ENCODE data around the gene GALNS.
A peak's percentile ranks its signal among the peaks of the same experiment; 100 is the strongest.

Gene GALNS, protein sequence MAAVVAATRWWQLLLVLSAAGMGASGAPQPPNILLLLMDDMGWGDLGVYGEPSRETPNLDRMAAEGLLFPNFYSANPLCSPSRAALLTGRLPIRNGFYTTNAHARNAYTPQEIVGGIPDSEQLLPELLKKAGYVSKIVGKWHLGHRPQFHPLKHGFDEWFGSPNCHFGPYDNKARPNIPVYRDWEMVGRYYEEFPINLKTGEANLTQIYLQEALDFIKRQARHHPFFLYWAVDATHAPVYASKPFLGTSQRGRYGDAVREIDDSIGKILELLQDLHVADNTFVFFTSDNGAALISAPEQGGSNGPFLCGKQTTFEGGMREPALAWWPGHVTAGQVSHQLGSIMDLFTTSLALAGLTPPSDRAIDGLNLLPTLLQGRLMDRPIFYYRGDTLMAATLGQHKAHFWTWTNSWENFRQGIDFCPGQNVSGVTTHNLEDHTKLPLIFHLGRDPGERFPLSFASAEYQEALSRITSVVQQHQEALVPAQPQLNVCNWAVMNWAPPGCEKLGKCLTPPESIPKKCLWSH

DNA sequence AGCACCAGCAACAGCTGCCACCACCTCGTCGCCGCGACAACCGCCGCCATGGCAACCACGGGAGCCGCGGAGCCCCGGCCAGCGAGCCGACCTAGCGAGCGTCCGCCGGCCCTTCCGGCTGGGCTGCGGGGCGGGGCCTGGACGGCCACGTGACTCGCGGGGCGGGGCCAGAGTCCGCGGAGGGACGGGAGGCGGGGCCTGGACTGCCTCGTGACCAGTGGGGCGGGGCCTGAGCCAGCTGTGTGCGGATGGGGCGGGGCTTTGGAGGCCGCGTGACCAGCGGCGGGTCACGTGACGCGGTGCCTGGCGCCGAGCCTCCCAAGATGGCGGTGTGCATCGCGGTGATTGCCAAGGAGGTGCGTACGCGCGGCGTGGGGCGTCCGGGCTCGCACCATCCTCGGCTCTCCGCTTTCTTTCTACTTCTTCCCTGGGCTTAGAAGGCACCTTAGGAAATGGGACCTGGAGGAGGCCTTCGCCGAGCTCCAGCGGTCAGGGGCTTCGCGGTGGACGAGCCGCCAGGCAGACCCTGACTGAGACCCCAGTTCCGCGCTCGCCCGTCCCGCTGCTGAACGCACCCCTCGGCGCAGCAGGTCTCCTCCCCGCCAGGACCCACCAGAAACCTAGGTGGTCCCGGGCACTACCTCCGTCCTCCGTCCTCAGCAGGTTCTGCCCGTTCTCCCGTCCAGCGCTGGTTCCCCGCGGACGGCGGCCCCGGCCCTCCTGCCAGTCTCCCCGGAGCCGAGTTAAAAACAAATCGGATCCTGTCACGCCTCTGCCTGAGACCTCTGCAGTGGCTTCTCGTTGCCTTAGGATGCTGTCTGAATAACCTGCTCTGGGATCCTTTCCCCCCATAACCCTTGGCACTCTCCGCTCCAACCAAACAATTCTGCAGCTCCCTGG, at the start of gene GALNS, which contains the start of gene TRAPPC2L:
TSS of gene GALNS (minus strand) at position 120 of the 900 bp plus-strand sequence. CDS start at position 50, 70 bp downstream.
TSS of gene TRAPPC2L (plus strand) at position 300 of the 900 bp plus-strand sequence. CDS start at position 324, 24 bp downstream.
- peak; percentile 68 for DNase-seq (ENCODE audit: low read depth, low spot score)
- Histone ChIP-seq H3K27me3 (ENCODE audit: control insufficient read depth, insufficient read depth, low read length) (no peaks in the 10 kb centered on the region), H3K4me3 (ENCODE audit: low read length) (peak within 1 kb of the TSS; percentile 96), H3K4me1 (ENCODE audit: control insufficient read depth, insufficient read depth, low read length) (peaks cover 4% of the 10 kb centered on the region), H3K36me3 (ENCODE audit: control insufficient read depth, insufficient read depth, low read length) (peaks cover 17% of the 10 kb centered on the region), H3K9me3 (ENCODE audit: control insufficient read depth, insufficient read depth, low read length) (no peaks in the 10 kb centered on the region), H3K27ac (ENCODE audit: low read length) (no peak within 1 kb of the TSS)
- no CpG with 5 or more reads among the region's 87 CpGs for WGBS (ENCODE audit: insufficient coverage, insufficient read length)

DNA sequence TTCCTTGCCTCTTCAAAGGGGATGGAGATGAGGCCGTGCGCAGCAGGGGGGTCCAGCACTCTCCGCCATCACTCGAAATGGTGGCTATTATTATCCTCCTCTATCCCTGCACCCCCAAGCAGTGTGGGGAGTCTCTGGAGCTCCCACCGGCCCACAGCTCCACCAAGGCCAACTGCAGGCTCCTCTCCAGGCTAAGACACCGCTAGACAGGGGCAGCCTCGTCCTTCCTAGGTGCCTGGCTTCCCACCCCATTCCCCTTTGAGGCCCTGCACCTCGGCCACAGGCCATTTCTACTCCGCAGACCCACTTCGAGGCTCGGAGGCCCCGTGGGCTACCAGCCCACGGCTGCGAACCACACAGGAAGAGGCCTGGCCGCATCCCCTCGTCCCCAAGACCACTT, 49.3 kb upstream of the GALNS start:
- peaks cover 7% of the 10 kb centered on the region for H3K4me1 ChIP-seq (ENCODE audit: control insufficient read depth, insufficient read depth, low read length)
- no peak overlapping the region for H3K27ac ChIP-seq (ENCODE audit: low read length)
- no CpG with 5 or more reads among the region's 16 CpGs for WGBS (ENCODE audit: insufficient coverage, insufficient read length)
- DNase-seq (ENCODE audit: low read depth, low spot score) = no peak
- H3K9me3 ChIP-seq (ENCODE audit: control insufficient read depth, insufficient read depth, low read length) = no peaks in the 10 kb centered on the region
- no peaks in the 10 kb centered on the region for H3K27me3 ChIP-seq (ENCODE audit: control insufficient read depth, insufficient read depth, low read length)
- no peak overlapping the region for H3K4me3 ChIP-seq (ENCODE audit: low read length)
- no peaks in the 10 kb centered on the region for H3K36me3 ChIP-seq (ENCODE audit: control insufficient read depth, insufficient read depth, low read length)

DNA sequence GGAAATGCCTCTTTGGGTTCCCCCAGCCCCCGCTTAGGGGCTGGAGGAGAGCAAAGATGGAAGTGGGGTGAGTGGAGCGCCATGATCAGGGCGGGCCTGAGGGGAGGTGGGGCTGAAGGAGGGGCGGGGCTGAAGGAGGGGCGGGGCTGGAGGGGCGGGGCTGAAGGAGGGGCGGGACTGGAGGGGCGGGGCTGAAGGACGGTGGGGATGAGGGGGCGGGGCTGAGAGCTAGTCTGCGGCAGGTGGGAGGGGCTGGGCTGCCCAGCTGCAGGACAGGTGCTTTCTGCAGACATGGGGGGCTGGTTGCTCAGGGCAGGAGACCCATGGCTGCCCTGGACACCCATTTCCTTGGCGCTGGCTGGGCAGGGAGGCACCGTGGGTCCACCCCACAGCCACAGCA, 48.8 kb upstream of the GALNS start:
- Histone ChIP-seq H3K4me1 (ENCODE audit: control insufficient read depth, insufficient read depth, low read length) (peaks cover 7% of the 10 kb centered on the region), H3K27ac (ENCODE audit: low read length) (no peak overlapping the region), H3K9me3 (ENCODE audit: control insufficient read depth, insufficient read depth, low read length) (no peaks in the 10 kb centered on the region), H3K4me3 (ENCODE audit: low read length) (no peak overlapping the region), H3K36me3 (ENCODE audit: control insufficient read depth, insufficient read depth, low read length) (no peaks in the 10 kb centered on the region), H3K27me3 (ENCODE audit: control insufficient read depth, insufficient read depth, low read length) (no peaks in the 10 kb centered on the region)
- DNase-seq (ENCODE audit: low read depth, low spot score) = no peak
- no CpG with 5 or more reads among the region's 13 CpGs for WGBS (ENCODE audit: insufficient coverage, insufficient read length)

DNA sequence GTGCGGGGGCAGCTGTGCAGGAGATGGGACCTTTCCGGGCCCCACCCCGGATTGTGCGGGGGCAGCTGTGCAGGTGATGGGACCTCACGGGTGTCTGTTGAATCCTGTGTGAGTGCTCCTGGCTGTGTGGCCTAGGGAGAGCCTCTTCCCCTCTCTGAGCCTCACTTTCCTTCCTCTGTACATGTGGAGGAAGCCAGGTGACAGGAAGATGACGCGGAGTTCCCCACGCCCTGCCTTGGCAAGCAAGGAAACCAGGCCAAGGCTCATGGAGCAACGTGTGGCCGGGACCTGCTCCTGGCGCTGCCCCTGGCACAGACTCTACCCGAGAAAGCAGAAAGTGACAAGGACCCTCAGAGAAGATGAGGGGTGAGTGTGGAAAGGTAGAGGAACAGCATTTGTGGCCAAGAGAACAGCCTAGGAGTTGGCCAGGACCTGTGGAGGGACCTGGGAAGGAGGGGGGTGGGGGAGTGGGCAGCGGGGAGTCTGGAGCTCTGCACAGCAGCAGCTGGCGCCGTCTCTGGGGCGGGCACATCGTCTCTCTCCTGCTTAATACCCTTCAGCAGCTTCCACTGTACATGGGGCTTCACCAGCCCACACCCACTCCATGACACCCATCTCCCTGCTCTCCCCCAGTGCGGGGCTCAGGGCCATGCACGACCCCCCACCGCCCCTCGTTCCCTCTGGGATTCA, 48.1 kb upstream of the GALNS start:
- Histone ChIP-seq H3K4me3 (ENCODE audit: low read length) (no peak overlapping the region), H3K27ac (ENCODE audit: low read length) (no peak overlapping the region), H3K4me1 (ENCODE audit: control insufficient read depth, insufficient read depth, low read length) (peaks cover 7% of the 10 kb centered on the region), H3K9me3 (ENCODE audit: control insufficient read depth, insufficient read depth, low read length) (no peaks in the 10 kb centered on the region), H3K27me3 (ENCODE audit: control insufficient read depth, insufficient read depth, low read length) (no peaks in the 10 kb centered on the region), H3K36me3 (ENCODE audit: control insufficient read depth, insufficient read depth, low read length) (no peaks in the 10 kb centered on the region)
- DNase-seq (ENCODE audit: low read depth, low spot score) = no peak
- no CpG with 5 or more reads among the region's 21 CpGs for WGBS (ENCODE audit: insufficient coverage, insufficient read length)

DNA sequence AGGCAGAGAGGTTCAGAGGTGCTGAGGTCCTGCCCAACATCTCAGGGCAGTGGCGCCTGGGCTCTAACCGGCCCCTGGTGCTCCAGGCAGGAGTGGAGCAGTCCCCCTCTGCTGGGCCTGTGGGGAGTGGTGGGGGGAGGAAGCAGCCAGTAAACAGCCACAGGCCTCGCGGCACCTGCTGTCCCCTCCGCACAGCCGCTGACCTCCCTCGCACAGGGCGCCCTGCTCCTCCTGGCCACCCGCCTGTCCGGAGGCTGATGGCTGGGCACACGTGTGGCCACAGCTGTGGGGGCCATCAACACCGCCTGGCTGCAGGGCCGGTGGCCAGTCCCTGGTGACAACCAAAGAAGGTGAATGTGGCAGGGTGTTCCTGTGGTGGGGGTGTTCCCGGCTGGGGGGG, 46.5 kb upstream of the GALNS start:
- Histone ChIP-seq H3K36me3 (ENCODE audit: control insufficient read depth, insufficient read depth, low read length) (no peaks in the 10 kb centered on the region), H3K9me3 (ENCODE audit: control insufficient read depth, insufficient read depth, low read length) (no peaks in the 10 kb centered on the region), H3K4me1 (ENCODE audit: control insufficient read depth, insufficient read depth, low read length) (peaks cover 7% of the 10 kb centered on the region), H3K4me3 (ENCODE audit: low read length) (no peak overlapping the region), H3K27ac (ENCODE audit: low read length) (no peak overlapping the region), H3K27me3 (ENCODE audit: control insufficient read depth, insufficient read depth, low read length) (no peaks in the 10 kb centered on the region)
- DNase-seq (ENCODE audit: low read depth, low spot score) = no peak
- no CpG with 5 or more reads among the region's 14 CpGs for WGBS (ENCODE audit: insufficient coverage, insufficient read length)

DNA sequence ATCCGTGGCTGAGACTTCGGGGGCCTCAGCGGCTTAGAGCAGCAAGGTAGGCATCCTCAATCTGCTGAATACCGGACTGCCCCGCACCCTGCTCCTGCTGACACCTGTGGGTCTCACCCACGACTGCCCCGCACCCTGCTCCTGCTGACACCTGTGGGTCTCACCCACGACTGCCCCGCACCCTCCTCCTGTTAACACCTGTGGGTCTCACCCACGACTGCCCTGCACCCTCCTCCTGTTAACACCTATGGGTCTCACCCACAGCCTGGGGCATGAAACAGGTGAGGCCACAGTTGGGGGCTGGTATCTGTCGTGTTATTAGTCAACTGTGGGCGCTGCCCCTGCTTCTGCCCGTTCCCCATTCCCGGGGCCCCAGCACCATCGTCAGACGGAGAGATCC, 46.0 kb upstream of the GALNS start:
- H3K4me3 ChIP-seq (ENCODE audit: low read length) = no peak overlapping the region
- no CpG with 5 or more reads among the region's 16 CpGs for WGBS (ENCODE audit: insufficient coverage, insufficient read length)
- no peaks in the 10 kb centered on the region for H3K27me3 ChIP-seq (ENCODE audit: control insufficient read depth, insufficient read depth, low read length)

DNA sequence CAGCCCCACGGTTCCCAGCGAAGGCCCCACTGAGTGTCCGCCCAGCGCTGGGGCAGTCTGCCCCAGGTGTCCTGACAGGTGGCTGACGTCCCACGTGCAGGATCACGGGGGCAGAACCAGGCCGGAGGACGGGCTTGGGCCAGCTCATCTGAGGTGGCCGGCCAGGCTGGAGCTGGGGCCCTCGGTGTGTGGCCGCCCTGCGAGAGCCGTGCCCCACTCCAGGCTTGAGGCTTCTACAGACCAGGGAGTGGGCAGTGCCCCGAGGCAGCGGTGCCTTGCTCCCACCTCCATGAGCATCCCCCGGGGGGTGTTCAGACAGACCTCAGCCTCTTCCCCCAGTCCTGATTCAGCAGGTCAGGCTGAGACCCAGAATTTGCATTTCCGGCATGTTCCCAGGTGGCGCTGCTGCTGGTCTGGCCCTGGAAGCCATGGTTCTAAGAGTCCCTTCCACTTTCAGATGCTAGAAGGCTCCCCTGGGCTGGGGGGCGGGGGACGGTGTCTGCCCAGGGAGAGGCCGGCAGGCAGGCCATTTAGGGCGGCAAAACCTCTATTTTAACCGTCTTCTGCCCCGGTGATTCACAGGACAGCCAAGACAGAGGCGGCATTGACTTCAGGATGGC, 45.1 kb upstream of the GALNS start:
- H3K4me1 ChIP-seq (ENCODE audit: control insufficient read depth, insufficient read depth, low read length) = peaks cover 7% of the 10 kb centered on the region
- no peak for DNase-seq (ENCODE audit: low read depth, low spot score)
- H3K36me3 ChIP-seq (ENCODE audit: control insufficient read depth, insufficient read depth, low read length) = no peaks in the 10 kb centered on the region
- WGBS (ENCODE audit: insufficient coverage, insufficient read length) = no CpG with 5 or more reads among the region's 26 CpGs
- H3K27ac ChIP-seq (ENCODE audit: low read length) = no peak overlapping the region
- H3K9me3 ChIP-seq (ENCODE audit: control insufficient read depth, insufficient read depth, low read length) = no peaks in the 10 kb centered on the region
- no peak overlapping the region for H3K4me3 ChIP-seq (ENCODE audit: low read length)
- H3K27me3 ChIP-seq (ENCODE audit: control insufficient read depth, insufficient read depth, low read length) = no peaks in the 10 kb centered on the region

More for the DNA sequence above, 46.0 kb upstream of the GALNS start:
- Histone ChIP-seq H3K27ac (ENCODE audit: low read length) (no peak overlapping the region), H3K4me1 (ENCODE audit: control insufficient read depth, insufficient read depth, low read length) (peaks cover 7% of the 10 kb centered on the region), H3K9me3 (ENCODE audit: control insufficient read depth, insufficient read depth, low read length) (no peaks in the 10 kb centered on the region), H3K36me3 (ENCODE audit: control insufficient read depth, insufficient read depth, low read length) (no peaks in the 10 kb centered on the region)
- no peak for DNase-seq (ENCODE audit: low read depth, low spot score)

DNA sequence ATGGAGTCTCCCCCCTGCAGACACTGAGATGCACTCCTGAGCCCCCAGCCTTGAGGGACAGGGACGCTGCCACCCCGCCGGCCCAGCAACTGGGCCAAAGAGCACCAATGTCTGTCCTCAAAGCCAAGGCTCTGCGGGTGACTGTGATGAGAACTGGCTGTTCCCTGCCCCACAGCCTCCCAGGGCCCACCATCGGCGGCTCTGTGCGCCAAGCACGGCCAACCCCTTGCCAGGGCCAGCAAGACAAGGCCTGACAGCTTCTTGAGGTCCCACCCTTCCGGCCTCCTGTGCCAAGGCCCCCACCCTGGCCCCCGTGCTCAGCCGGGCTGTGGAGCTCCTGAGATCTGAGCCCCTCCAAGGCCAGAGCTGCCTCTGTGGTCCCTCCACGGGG, 43.9 kb upstream of the GALNS start:
- H3K36me3 ChIP-seq (ENCODE audit: control insufficient read depth, insufficient read depth, low read length) = no peaks in the 10 kb centered on the region
- DNase-seq (ENCODE audit: low read depth, low spot score) = no peak
- peaks cover 6% of the 10 kb centered on the region for H3K4me1 ChIP-seq (ENCODE audit: control insufficient read depth, insufficient read depth, low read length)
- H3K4me3 ChIP-seq (ENCODE audit: low read length) = no peak overlapping the region
- no peaks in the 10 kb centered on the region for H3K27me3 ChIP-seq (ENCODE audit: control insufficient read depth, insufficient read depth, low read length)
- H3K9me3 ChIP-seq (ENCODE audit: control insufficient read depth, insufficient read depth, low read length) = no peaks in the 10 kb centered on the region
- no CpG with 5 or more reads among the region's 12 CpGs for WGBS (ENCODE audit: insufficient coverage, insufficient read length)
- H3K27ac ChIP-seq (ENCODE audit: low read length) = no peak overlapping the region

DNA sequence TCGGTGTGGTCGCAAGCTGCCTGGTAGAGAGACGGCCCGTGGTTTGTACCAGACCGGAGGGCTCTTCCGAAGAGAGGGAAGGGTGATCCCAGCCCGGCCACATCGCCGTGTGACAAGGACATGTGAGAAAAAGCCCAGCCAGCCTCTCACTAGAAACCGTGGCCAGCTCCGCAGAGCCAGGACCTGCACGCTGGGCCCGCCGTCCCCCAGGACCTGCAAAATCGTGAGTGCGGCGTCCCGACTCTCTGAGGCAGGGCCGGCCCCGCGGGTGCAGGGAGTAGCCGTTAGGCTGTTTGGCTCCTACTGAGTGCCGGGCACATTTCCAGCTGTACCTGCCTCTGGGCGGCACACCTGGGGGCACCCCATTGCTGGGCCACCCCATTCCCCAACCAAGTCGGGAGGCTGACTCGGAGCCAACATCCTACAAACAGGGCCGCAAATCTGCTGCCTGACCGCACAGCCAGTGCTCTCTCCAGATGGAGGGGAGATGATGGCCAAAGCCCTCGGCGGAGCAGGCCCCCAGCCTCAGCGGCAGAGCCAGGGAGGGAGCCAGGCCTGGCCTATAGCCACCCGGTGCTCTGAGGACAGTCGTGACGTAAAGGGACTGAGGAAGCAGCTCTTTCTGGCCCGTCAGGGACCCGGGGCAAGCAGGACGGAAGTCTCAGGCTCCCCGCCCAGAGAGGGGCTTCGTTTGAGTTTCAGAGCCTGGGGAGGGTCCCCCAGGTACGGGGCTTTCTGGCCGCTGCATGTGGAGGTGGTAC, 43.3 kb upstream of the GALNS start:
- DNase-seq (ENCODE audit: low read depth, low spot score) = no peak
- H3K4me1 ChIP-seq (ENCODE audit: control insufficient read depth, insufficient read depth, low read length) = peaks cover 2% of the 10 kb centered on the region
- H3K36me3 ChIP-seq (ENCODE audit: control insufficient read depth, insufficient read depth, low read length) = no peaks in the 10 kb centered on the region
- H3K9me3 ChIP-seq (ENCODE audit: control insufficient read depth, insufficient read depth, low read length) = no peaks in the 10 kb centered on the region
- no CpG with 5 or more reads among the region's 41 CpGs for WGBS (ENCODE audit: insufficient coverage, insufficient read length)
- H3K4me3 ChIP-seq (ENCODE audit: low read length) = no peak overlapping the region
- H3K27me3 ChIP-seq (ENCODE audit: control insufficient read depth, insufficient read depth, low read length) = no peaks in the 10 kb centered on the region
- no peak overlapping the region for H3K27ac ChIP-seq (ENCODE audit: low read length)

Measured in iPS DF 6.9 (cell line).